HG02870 (cell line): ENCODE data around the gene LRRK2.
"Not testable (repeated sequence)": the region's sequence is repeated elsewhere in the genome, so short reads cannot be mapped to it uniquely, and the experiment has no call there.

Source experiments
- ATAC-seq: cut with Tn5 transposase; IDR thresholded peaks from one replicate; pipeline ENCODE4 v1.9.1; 2021; ENCODE audit warnings: mild to moderate bottlenecking, moderate library complexity; ENCODE audit not compliant: unreplicated experiment

The LRRK2 gene

DNA sequence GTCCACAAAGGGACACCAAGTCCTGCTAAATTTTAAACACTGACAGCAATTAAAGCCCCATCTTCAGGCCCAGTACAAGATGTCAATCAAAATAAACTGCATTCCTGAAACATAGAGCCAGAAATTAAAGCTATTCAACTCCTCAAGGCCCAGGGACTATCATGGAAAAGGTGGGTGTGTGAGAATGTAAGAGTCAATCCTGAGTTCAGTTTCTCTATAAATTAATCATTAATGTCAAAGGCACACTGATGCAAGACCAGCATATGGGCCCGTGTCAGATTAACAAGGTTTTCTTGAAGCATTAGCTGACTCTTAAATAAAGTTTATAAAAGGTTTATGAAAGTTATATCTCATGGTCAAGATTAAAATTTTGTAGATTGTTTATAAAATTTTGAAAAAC, 13.6 kb upstream of the LRRK2 start:
- not testable (repeated sequence) for ATAC-seq

DNA sequence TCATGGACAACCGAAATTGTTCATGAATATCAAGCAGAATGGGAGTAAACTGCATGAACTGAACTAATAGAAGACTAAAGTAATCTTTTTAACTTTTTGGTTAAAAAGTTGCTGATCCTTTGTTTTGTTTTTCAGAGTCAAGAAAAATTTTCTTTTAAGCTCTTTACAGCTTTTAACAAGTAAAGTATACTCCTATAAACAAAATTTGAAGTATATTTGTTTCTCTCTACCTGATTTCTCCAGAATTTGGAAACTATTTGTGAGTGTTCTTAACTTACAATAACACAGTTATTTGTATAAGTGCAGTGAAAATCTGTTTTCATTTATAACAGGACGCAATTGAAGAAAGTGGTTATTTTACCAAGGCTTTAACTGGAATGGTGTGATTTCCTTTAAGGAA, 12.2 kb upstream of the LRRK2 start:
- ATAC-seq = no peak

DNA sequence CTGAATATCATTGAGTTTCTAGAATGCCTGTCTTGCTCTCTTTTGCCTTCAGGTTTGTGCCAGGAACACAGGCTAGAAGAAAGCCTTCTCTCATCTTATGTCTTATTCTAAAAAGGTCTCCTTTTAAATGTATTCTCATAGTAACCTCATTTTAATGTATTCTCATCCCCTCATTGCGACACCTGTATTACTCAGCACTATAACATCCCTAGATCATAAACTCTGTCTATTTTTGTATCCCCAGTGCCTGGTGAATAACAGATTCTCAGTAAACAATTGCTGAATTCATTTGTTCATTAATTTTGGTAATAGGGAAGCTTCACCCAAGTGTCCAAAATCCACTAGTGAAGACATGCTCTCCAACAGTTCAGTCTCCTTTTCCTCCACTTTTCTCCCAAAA, 8.8 kb upstream of the LRRK2 start:
- ATAC-seq = no peak

DNA sequence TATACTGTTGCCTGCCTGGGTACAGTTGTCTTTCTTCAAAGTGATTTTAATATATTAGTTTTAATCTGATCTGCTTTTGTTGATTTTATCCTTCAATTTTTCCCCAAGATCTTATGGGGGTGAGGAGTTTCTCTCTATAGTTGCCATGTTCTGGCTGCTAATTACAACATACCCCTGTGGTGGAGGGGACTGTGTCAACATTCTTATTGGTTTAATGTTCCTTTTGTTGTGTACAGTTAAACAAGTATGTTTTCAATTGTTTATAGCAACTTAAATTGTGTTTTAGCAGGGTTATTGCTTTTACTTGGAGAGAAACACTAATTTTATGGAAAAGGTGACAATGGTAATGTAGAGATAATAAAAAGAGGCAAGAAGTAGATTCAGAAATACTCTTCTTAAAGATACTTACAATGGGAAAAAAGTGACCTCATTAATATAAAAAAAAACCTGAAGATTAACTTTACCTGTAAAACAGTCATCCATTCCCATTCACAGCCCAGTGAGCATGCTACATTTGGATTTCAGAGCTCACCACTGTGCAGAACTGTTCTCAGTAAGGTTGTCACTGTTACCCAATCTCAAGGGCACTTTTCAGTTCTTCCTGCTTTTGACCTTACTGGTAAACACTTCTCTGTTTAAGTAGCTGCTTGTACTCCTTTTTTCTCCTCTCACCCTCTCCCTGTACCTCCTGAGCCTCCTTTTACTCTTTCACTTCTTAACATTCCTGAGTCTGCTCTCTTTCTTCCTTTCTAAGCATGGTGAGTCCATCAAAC, 8.1 kb upstream of the LRRK2 start:
- ATAC-seq = no peak

DNA sequence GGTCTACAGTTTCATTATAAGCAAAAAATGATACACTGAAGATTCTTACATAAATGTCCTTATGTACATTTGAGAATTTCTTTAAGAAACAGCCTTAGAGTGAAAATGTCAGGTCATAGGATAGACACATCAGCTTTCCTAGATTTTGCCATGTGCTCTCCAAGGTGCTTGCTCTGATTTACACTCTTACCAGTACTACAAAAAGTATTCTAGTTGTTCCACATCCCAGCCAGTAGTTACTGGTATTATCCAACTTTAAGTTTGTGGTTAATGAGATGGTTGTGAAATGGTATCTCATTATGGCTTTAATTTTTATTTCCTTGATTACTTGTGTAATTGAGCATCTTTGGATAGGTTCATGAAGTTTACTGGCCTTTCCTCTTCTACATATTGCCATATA, 5.0 kb upstream of the LRRK2 start:
- no peak for ATAC-seq

DNA sequence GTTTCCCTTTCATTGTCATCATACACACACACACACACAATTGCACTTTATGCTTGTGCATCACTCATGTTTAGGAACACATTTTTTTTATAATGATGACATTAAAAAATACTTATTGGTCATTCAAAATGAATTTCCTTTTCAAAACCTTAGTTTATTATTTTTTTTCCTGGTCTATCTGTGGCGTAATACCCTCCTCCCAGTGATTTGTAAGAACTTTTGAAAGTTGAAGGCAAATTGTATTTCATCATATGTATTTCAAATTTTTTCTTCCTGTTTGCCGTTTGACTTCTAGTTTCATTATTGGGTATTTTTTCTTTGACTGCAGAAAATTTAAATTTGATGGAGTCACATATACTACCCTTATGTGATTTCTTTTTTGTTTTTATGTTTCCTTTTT, 2.5 kb upstream of the LRRK2 start:
- ATAC-seq = no peak

DNA sequence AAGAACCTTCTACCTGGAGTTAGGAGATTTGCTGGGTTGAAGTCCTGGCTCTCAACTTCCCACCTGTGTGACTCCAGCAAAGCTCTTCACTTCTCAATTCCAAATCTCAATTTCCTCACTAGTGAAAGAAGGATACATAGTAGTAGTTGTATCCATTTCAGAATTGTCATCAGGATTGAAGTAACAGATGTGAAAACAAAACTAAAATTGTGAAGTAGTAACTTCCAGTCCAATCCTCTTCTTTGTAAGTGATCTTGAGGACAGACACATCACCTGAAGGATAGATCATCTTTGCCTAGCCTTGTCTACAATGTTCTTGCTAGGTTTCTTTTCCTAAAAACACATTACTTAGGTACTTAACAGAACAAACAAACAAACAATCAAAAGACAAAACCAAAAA, 1.2 kb upstream of the LRRK2 start:
- no peak for ATAC-seq

DNA sequence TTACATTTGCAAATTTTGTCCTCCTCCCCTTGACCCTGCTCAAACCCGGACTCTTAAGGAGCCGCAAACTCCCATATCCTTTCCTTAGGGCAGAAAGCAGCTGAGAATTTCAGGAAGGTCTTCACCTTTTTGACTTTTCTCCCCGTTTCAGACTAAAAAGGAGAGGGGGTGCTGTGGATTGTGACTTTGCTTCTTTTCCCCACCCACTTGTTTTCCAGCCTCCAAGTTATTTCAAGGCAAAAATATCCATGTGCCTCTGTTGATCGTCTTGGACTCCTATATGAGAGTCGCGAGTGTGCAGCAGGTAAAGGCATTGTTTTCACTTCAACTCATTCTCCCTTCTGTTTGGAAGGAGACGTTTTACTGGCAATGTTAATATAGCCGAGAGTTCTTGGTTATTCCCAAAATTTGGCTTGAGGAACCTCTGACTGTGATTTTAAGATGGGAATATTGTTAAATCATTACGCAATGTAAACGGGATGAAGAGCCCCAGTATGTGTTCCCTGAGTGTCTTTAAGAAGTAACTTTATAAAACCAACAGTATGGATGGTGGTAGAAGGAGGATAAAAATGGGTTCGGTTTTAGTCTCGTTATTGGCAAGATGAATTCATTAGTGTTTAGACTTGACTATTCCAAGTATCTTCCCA, 663 bp downstream of the LRRK2 start:
- ATAC-seq = no peak

DNA sequence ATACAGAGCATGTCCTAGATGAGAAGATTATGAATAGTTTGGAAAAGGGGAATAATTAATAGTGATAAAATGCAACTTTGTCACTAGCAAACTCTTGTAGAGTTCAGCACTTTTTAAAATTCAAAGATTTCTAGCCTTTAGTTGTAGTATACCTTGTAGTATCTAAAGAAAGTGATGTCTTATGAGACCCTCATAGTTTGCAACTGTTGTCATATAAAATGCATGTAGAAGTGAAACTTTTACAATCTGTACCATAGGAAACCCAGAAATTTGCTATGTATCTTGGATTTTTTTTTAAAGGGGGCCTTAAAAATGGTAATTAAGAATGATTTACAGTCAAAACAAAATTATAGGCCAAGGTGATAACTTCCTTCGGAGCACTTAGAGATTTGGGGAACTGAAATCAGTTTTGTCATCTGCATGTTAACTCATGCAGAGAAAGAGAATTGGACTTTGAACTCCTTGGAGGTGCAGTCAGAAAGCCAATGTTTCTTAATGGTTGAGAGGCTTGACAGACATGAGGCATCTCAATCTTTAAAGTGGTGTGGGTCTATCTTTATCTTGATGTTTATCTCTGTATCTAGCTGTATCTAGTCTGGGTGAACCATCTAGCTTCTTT, 1.3 kb downstream of the LRRK2 start:
- ATAC-seq = peak; percentile 80

DNA sequence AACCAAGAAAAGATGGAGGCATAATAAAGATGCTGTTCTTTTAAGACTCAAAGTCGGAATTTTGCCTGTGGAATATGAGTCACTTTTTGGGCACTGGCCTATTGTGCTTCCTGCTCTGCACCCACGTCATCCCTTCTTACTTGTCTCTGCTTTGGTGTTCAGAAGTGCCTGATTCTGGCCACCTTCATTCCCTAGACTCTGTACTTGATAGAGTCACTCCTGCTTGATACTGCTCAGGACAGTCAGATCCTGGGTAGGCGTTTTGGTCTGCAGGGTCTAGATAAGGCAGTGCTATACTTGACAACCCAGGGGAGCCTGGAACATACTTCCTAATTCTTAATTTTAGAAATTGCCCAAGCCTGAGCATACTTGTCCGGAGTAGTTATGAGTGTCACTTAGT, 1.9 kb downstream of the LRRK2 start:
- ATAC-seq = no peak

DNA sequence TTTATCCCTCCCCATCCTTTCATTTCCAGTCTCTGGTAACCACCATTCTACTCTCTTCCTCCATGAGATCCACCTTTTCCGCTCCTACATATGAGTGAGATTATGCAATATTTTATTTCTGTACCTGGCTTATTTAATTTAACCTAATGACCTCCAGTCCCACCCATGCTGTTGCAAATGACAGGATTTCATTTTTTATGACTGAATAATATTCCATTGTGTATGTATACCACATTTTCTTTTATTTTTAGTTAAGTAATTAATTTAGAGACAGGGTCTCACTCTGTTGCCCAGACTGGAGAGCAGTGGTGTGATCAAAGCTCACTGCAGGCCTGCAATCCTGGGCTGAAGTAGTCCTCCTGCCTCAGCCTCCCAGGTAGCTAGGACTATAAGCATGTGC, 2.6 kb downstream of the LRRK2 start:
- no peak for ATAC-seq

DNA sequence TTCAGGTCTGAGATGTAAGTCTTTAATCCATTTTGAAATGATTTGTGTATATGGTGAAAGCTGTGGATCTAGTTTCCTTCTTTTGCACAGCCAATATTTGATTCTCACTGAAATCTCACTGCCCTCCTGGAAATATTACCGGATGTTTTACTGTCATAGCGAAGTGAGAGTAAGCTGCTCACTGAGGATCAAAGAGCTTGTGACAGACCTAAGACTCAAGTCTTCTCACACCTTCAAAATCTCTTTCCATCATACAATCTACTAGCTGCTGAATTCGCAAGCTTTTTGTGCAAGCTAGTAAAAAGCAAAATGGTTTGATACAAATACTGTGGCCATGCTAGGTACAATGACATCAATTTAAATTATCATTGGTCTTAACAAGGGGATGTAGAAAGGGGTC, 3.9 kb downstream of the LRRK2 start:
- no peak for ATAC-seq

DNA sequence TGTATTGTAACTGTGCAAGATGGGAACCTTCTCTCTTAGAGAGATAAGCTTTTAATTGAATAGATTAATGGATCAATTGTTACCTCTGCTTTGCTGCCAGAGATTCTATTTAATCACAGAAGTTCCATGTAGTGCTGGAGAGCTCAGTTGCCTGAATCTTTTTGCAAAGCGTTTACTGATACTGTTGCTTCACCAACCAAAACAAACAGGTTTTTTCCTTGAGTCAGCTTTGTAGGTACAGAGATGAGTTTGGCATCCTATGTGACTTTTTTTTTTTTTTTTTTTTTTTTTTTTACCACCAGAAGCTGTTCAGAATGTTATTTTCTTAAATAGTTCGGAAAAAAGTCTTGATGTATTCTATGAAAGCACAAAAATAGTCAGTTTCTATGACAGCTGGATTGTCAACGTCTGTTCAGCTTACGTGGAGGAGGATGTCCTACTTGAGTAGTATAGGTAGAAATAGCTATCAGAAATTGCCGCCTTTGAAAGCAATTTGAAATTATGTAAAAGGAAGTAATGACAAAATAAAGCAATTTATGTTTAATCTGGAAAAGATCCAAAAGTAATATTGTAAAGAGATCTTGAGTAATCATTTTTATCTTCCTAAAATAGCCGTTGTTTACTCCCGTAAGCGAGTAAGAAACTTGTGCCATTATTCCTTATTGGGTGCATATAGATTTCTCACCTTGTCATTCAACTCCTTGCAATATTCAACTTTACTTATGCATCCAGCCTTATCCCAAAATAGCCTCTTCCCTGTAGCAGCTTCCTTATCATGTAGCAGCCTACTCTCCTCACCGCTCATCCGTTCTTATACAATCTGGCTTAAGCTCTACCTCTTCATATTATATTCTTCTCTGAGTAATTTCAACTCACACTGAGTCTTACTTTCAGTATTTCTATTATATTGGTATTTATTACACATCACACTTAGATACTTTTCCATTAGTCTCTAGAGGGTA, 5.2 kb downstream of the LRRK2 start:
- ATAC-seq = no peak

DNA sequence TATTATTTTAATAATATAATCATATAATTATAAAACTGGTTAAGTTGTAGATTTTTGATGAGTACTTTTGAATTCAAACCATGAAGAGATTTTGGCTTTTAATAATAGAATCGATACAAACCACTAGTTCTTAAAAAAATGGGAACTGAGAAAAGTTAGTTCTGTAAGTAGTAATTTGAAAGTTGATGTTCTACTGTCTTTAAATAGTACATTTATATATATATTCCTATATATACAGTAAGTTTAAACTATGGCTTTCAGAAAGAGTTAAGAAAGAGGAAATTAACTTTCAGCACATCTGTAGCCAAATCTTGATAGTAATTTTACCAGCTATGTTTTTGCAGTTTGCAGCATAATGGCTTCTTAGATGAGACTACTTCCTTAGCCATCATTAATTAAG, 7.8 kb downstream of the LRRK2 start:
- ATAC-seq = peak; percentile 65

DNA sequence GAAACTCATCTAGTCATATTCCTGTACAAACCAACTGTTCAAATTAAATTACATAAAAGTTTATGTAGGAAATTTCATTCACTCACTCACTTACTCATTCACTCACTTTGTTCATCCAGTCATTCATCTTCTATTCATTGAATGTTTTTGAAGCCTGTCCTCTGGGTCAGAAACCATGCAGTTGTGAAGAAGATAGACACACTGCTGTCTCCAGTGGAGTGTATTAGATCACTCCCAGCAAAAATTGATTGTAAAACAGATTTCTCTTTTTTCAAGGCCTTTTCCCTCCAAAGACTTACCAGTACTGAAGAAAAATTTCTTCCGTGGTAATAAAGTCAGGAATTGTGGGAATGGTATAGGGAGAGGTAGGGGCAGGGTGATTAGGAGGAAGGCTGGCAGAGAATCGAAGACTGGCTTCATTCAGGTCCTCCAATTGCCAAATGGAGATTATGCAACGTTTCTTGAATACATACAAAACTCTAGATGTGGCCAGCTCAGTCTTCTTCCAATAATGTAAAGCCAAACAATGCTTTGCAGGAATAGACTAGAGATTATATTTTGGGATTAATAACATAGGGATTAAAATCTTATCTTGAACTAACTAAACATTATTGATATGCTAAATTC, 9.1 kb downstream of the LRRK2 start:
- no peak for ATAC-seq

DNA sequence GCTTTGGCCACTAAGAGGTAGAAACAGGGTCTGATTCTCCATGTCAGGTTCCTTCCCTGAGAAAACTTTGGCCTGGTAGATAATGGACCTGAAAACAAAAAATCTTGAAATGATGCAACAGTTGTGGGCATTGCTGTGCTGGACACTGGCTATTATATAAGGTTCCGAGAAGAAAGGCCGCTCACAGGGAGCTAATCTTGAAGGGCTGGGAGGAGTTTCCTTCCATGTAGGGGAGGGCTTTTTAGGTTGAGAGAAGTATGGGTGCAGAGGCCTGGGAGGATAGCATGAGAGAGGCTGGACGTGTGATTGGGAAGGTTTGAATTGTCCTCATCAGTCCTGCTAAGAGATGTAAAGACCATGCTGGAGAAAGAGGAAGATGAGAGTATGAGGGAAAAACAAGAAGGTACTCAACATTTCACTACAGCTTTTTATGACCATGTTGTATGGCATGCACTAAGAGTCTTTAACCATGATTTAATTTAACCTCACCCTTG, 11.6 kb downstream of the LRRK2 start:
- no peak for ATAC-seq

DNA sequence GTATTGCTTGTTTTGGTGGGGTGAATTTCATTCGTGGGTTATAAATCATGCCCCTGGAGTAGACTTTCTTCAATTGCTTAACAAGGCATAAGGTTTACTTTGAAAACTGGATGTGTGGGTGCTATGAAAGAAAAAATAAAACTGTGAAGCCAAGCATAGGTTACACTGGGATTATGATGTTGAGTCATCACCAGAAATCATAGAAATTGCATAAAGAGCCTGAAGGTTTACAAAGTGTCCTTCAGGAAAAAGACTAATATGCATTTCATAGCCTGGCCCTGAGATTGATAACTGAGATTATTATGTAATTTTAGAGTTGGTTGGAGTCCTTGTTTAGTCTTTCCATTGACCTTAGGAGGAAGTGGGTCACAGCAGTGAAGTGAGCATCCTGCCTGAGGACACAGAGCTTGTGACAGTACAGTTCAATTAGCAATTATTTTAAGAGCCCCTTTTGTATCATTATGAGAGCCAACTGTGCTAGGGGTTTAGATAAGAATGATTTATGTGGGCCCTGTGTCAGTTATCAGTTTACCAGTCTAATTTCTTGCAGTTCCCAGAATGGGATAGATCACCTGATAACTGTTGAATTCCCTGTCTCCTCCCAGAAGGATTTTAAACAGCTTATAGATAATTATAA, 13.6 kb downstream of the LRRK2 start:
- ATAC-seq = no peak

DNA sequence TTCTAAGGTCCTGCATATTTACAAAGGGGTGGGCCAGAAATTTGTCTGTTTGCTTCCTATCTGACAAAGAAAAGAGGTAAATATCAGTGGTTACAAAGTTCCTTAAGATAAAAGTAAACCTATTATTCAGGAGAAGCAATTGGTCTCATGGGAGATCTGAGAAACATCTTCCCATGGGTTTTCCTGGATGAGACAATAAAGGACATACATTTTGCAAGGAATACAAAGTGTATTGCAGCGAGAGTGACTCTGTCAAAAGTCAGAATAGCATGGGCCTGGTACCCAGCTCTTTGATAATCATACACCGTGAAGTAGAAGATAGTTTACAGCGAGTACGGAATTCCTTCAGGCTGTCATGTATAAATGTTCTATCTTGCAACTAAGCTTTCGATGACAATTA, 14.2 kb downstream of the LRRK2 start:
- no peak for ATAC-seq

DNA sequence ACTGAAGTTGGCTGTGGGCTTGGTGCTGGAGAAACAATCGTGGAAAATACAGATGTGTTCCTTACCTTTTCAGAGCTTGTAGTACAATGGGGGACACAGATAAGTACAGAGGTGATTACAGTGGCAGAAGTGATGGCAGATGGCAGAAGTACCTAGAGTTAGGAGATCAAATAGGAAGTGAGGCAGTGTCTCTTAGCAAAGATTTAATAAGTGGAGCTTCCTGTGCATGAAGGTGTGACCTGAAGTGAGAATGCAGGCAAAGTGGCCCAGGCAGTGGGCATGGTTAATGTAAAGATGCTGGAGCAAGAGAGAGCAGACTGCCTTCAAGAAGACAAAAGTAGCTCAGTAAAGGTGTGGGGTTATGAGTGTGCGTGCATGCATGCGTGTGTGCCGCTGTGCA, 16.0 kb downstream of the LRRK2 start:
- ATAC-seq = no peak

DNA sequence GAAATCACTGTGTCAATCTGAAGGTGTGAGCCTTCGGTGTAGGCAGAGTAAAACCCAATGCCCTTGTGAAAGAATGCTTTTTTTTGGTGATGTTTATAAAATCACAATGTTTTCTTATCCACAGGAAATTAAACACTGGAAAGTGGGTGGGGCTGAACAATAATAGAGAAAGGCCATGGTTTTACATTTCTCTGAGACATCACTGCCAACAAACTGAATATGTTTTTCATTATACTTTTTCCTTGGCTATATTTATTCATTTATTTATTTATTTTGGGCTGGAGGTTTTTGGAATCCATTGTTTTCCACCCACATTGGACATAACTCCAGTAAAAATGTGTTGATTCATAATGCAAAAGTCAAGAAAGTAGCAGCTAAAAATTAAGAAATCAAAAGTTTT, 16.9 kb downstream of the LRRK2 start:
- ATAC-seq = no peak
